SU-DHL-6 (cell line): ENCODE data around the gene ADSL.

ENCODE experiments used
- H2AFZ ChIP-seq: fragments of 200-600 bp; sonication (generic); 2 replicates; pipeline ENCODE4 v1.6.1; 2014; ENCODE audit warnings: low read depth, mild to moderate bottlenecking, moderate library complexity, mixed read lengths, antibody characterized with exemption, low read length; ENCODE audit not compliant: severe bottlenecking
- H3F3A ChIP-seq: fragments of 200-600 bp; shearing (Covaris generic); 2 replicates; pipeline ENCODE4 v1.6.0; 2016; ENCODE audit warnings: antibody characterized with exemption, mild to moderate bottlenecking; ENCODE audit not compliant: insufficient read depth
- H3K27ac ChIP-seq: fragments of 200-600 bp; sonication (generic); 2 replicates; pipeline ENCODE4 v1.5.1; 2016; ENCODE audit warnings: low read depth, mild to moderate bottlenecking, low read length, moderate library complexity, mixed read lengths
- H3K27me3 ChIP-seq: fragments of 200-600 bp; sonication (generic), shearing (Covaris generic); 2 replicates; pipeline ENCODE4 v1.6.0; 2014; ENCODE audit warnings: mild to moderate bottlenecking, low read length
- H3K36me3 ChIP-seq: fragments of 200-600 bp; sonication (generic); 2 replicates; pipeline ENCODE4 v1.6.1; 2014; ENCODE audit warnings: mild to moderate bottlenecking, low read length, mixed read lengths
- H3K4me2 ChIP-seq: fragments of 300-600, 200-600 bp; shearing (Covaris generic), sonication (generic); 2 replicates; pipeline ENCODE4 v1.6.0; 2014; ENCODE audit warnings: low read length, low read depth, mild to moderate bottlenecking; ENCODE audit not compliant: poor library complexity, severe bottlenecking
- H3K4me3 ChIP-seq: fragments of 200-600 bp; sonication (generic); 2 replicates; pipeline ENCODE4 v1.5.1; 2014; ENCODE audit warnings: antibody characterized with exemption, low read length, mild to moderate bottlenecking, mixed read lengths; ENCODE audit not compliant: insufficient read depth, poor library complexity, severe bottlenecking
- H3K79me2 ChIP-seq: fragments of 200-600 bp; sonication (generic); 2 replicates; pipeline ENCODE4 v1.6.1; 2014; ENCODE audit warnings: mild to moderate bottlenecking, low read length, moderate library complexity; ENCODE audit not compliant: insufficient read depth
- H3K9ac ChIP-seq: fragments of 200-600 bp; sonication (generic); 2 replicates; pipeline ENCODE4 v1.7.0; 2014; ENCODE audit warnings: mild to moderate bottlenecking, low read length
- H3K9me2 ChIP-seq: fragments of 200-600 bp; sonication (generic); replicated peaks from 2 replicates; pipeline ENCODE4 v1.6.1; 2014; ENCODE audit warnings: low read length; ENCODE audit not compliant: insufficient read depth
- H3K9me3 ChIP-seq: fragments of 200-600 bp; sonication (generic); 2 replicates; pipeline ENCODE4 v1.6.1; 2014; ENCODE audit warnings: low read length, mixed read lengths; ENCODE audit not compliant: insufficient read depth
- H4K20me1 ChIP-seq: fragments of 200-600 bp; sonication (generic); 2 replicates; pipeline ENCODE4 v1.6.1; 2014; ENCODE audit warnings: low read depth, mild to moderate bottlenecking, antibody characterized with exemption, low read length, moderate library complexity, mixed read lengths
- CTCF ChIP-seq: fragments of 200-600 bp; sonication (generic); IDR thresholded peaks from one replicate; pipeline ENCODE4 v1.5.1; 2017; ENCODE audit warnings: antibody characterized with exemption, mild to moderate bottlenecking, low read length, moderate library complexity; ENCODE audit not compliant: insufficient read depth, poor library complexity, severe bottlenecking
- EZH2phosphoT487 ChIP-seq: fragments of 200-600 bp; sonication (generic), shearing (Covaris generic); conservative IDR thresholded peaks from 2 replicates; pipeline ENCODE4 v1.6.1; 2018; ENCODE audit warnings: mild to moderate bottlenecking, antibody characterized with exemption, low read length, moderate library complexity, mixed read lengths

ADSL gene

GRCh38 chr22:40419718-40420117 is 73.4 kb downstream of the ADSL start:
- H4K20me1 ChIP-seq: no peaks in the 10 kb centered on the region
- peak overlapping the region; percentile 95 for H3K27ac ChIP-seq
- H3K4me3 ChIP-seq: no peak overlapping the region
- no peaks in the 10 kb centered on the region for H3K36me3 ChIP-seq
- no peak overlapping the region for H3K4me2 ChIP-seq
- H3F3A ChIP-seq: peaks cover 42% of the 10 kb centered on the region
- no peak overlapping the region for H2AFZ ChIP-seq
- no peak overlapping the region for H3K9ac ChIP-seq
- no peaks in the 10 kb centered on the region for H3K9me2 ChIP-seq
- no peaks in the 10 kb centered on the region; the same call in 1 of the 2 replicates for H3K79me2 ChIP-seq
- no peaks in the 10 kb centered on the region for H3K27me3 ChIP-seq
- no peak for TF ChIP-seq CTCF
- no peak for TF ChIP-seq EZH2phosphoT487
- no peaks in the 10 kb centered on the region for H3K9me3 ChIP-seq

GRCh38 chr22:40420341-40421081 is 74.2 kb downstream of the ADSL start:
- H3K27me3 ChIP-seq: no peaks in the 10 kb centered on the region
- H3K4me2 ChIP-seq: no peak overlapping the region
- H3K9me2 ChIP-seq: no peaks in the 10 kb centered on the region
- no peak overlapping the region for H2AFZ ChIP-seq
- peaks cover 35% of the 10 kb centered on the region for H3F3A ChIP-seq
- no peak overlapping the region for H3K9ac ChIP-seq
- no peaks in the 10 kb centered on the region; the same call in 1 of the 2 replicates for H3K79me2 ChIP-seq
- no peaks in the 10 kb centered on the region for H3K9me3 ChIP-seq
- TF ChIP-seq EZH2phosphoT487 (no peak), CTCF (no peak)
- H3K4me3 ChIP-seq: no peak overlapping the region
- H3K36me3 ChIP-seq: no peaks in the 10 kb centered on the region
- H4K20me1 ChIP-seq: no peaks in the 10 kb centered on the region
- peak overlapping the region; percentile 4; the same call in 1 of the 2 replicates for H3K27ac ChIP-seq

- H3K27me3 ChIP-seq: no peaks in the 10 kb centered on the region
- no peaks in the 10 kb centered on the region for H3K9me2 ChIP-seq
- no peak overlapping the region for H3K9ac ChIP-seq
- H4K20me1 ChIP-seq: no peaks in the 10 kb centered on the region
- H3K4me3 ChIP-seq: no peak overlapping the region
- no peak for TF ChIP-seq CTCF
- TF ChIP-seq EZH2phosphoT487: no peak
- H3K9me3 ChIP-seq: no peaks in the 10 kb centered on the region
- peaks cover 30% of the 10 kb centered on the region for H3F3A ChIP-seq
- no peaks in the 10 kb centered on the region; the same call in 1 of the 2 replicates for H3K79me2 ChIP-seq
- peak overlapping the region; percentile 35; the same call in 1 of the 2 replicates for H3K27ac ChIP-seq
- no peak overlapping the region for H2AFZ ChIP-seq
- H3K4me2 ChIP-seq: no peak overlapping the region
- no peaks in the 10 kb centered on the region for H3K36me3 ChIP-seq
Observed at GRCh38 chr22:40421082-40421350, 74.7 kb downstream of the ADSL start.
